ENCODE data around the gene FXYD6. TPM values are rescaled to one million over a fixed set of nuclear protein-coding genes. Genes with fewer than 3 reads are reported as not detected.

The FXYD6 gene
- total and polyA plus RNA-seq, 2 of the 8 experiments (the other 6 are each of a cell fraction or from before 2014, with no cell fraction given), result 44.6 to 117 TPM

DNA sequence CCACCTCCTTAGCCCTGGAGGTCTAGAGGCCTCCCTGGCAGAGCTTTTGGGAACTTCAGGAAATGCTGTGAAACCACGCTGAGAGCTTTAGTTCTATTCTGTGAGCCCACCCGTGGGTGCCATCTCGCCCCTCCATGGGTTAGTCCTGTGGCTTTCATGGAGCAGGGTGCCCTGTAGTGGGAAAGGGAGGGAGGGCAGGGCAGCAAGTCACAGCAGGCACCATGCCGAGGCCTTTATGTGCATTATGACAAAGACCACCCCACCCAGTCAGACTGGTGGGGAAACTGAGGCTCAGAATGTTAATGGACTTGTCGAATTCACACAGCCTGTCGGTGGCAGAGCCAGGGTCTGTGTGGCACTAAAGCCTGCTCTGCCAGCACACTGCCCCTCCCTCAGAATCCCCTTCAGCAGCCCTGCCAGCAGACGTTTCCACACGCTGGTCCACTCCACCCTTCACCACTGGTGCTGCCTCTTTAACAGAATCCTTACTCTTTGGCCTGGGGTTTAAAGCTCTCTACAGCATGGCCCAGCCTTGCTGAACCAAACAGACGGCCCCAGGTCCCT, 39.3 kb upstream of the FXYD6 start (continued):
- no peak for TF ChIP-seq SIRT6 (IDR thresholded peaks at IDR 0.05; ENCODE audit: low read length)
